Colonic mucosa (tissue), 4 donors: Measurements from ENCODE around the gene HOOK1. TPM values are rescaled to one million over a fixed set of nuclear protein-coding genes. Genes with fewer than 3 reads are reported as not detected.
"Not testable (repeated sequence)": the region's sequence is repeated elsewhere in the genome, so short reads cannot be mapped to it uniquely, and the experiment has no call there.

Experiments
- DNase-seq: peaks from one replicate; pipeline ENCODE4 v3.0.0-alpha.2; 2020
- H3K27ac ChIP-seq: fragments of 200-600 bp; one replicate; pipeline ENCODE4 v1.8.0; 2021
- H3K27me3 ChIP-seq: fragments of 200-600 bp; one replicate; pipeline ENCODE4 v1.8.0; 2021
- H3K36me3 ChIP-seq: fragments of 200-600 bp; one replicate; pipeline ENCODE4 v1.8.0; 2021
- H3K4me1 ChIP-seq: fragments of 200-600 bp; one replicate; pipeline ENCODE4 v1.8.0; 2021; ENCODE audit warnings: mild to moderate bottlenecking
- H3K4me3 ChIP-seq: fragments of 200-600 bp; one replicate; pipeline ENCODE4 v1.8.0; 2021
- H3K9ac ChIP-seq, 2 donors: one replicate each; pipeline ENCODE4 v1.7.0; 2013; ENCODE audit warnings: control low read depth in 2 of 2, low read depth in 2 of 2, low read length in 2 of 2
- H3K9me3 ChIP-seq: fragments of 200-600 bp; one replicate; pipeline ENCODE4 v1.8.0; 2021
- intact Hi-C: fragments of 100-400 bp; cut with DNase I; formaldehyde crosslinking; loops from one replicate; pipeline ENCODE4 v1.14.1; 2022
- total RNA-seq, 2 donors: library from RNA; stranded (reverse); fragmentation: NEBNext Ultra II Directional in 1 of 2; extraction: Animal tissue kit (Norgen Biotek cat#: 25700) in 1 of 2; gene quantifications; one replicate each; pipeline ENCODE4 v1.2.1, GENCODE V29; 2021
- TF ChIP-seq, protein P1 (sequence below): fragments of 200-600 bp; IDR thresholded peaks from one replicate; pipeline ENCODE4 v1.8.0; 2022; ENCODE audit warnings: antibody characterized with exemption, mild to moderate bottlenecking
- donor health status: healthy.
- donor health status: DM: no; HTN: no; CAD: no.
- donor health status: DM: no; HTN: no; CAD: no.

Gene HOOK1
- total RNA-seq, 2 donors from 2014 or later: 42.4 to 47.8 TPM

DNA sequence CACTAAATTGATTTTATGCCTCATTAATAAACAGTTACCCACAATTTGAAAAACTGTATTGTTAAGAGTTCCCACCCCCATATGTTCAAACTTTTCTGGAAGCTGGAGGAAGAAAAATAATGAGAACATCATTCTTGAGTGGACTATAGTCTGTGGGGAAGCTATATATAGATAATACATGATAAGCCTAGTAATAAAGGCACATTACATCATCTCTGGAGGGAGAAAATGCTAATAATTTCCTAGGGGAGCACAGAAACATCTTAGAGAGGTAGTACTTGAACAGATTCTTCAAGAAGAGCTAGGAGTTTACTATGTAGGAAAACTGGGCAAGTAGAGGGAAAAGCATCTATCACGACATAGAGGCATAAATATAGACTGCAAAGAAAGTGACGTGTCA is 92.2 kb downstream of the HOOK1 start:
- H3K27ac ChIP-seq: no peak overlapping the region
- TF ChIP-seq, protein P1, sequence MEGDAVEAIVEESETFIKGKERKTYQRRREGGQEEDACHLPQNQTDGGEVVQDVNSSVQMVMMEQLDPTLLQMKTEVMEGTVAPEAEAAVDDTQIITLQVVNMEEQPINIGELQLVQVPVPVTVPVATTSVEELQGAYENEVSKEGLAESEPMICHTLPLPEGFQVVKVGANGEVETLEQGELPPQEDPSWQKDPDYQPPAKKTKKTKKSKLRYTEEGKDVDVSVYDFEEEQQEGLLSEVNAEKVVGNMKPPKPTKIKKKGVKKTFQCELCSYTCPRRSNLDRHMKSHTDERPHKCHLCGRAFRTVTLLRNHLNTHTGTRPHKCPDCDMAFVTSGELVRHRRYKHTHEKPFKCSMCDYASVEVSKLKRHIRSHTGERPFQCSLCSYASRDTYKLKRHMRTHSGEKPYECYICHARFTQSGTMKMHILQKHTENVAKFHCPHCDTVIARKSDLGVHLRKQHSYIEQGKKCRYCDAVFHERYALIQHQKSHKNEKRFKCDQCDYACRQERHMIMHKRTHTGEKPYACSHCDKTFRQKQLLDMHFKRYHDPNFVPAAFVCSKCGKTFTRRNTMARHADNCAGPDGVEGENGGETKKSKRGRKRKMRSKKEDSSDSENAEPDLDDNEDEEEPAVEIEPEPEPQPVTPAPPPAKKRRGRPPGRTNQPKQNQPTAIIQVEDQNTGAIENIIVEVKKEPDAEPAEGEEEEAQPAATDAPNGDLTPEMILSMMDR: no peak
- no peak overlapping the region for H3K9ac ChIP-seq
- no peaks in the 10 kb centered on the region for H3K4me1 ChIP-seq
- DNase-seq: no peak
- H3K9me3 ChIP-seq: no peaks in the 10 kb centered on the region
- intact Hi-C loops: no loop called here
- no peaks in the 10 kb centered on the region for H3K36me3 ChIP-seq
- H3K4me3 ChIP-seq: no peak overlapping the region
- no peaks in the 10 kb centered on the region for H3K27me3 ChIP-seq

- Histone ChIP-seq H3K27me3 (no peaks in the 10 kb centered on the region), H3K9me3 (no peaks in the 10 kb centered on the region), H3K36me3 (no peaks in the 10 kb centered on the region), H3K4me3 (no peak overlapping the region), H3K4me1 (no peaks in the 10 kb centered on the region), H3K9ac (no peak overlapping the region), H3K27ac (no peak overlapping the region)
- intact Hi-C loops: no loop called here
- no peak for DNase-seq
- TF ChIP-seq, protein P1: no peak
Observed at GRCh38 chr1:59908084-59908483, 93.3 kb downstream of the HOOK1 start.

DNA sequence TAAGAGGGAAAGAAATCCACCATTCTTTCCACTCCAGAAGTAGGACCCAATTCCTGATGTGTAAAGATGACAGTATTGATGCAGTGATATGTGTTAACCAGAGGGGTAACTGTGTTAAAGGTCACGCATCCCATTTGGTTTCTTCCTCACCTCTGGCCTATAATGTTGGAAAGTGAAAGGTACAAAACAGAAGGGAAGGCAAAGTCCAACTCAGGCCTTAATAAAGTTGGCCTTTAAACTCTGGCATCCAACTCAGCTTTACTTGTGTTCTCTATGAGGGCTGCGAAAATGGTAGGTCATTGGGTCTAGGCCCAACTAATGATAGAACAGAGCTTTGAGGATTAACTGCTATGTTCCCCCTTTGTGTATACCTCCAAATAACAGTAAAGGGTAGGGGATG is 93.9 kb downstream of the HOOK1 start:
- no peaks in the 10 kb centered on the region for H3K36me3 ChIP-seq
- TF ChIP-seq, protein P1: no peak

GRCh38 chr1:59914791-59915286 is 100.1 kb downstream of the HOOK1 start:
- H3K9ac ChIP-seq, H3K36me3 ChIP-seq, DNase-seq, intact Hi-C loops, H3K4me1 ChIP-seq, H3K27ac ChIP-seq, H3K27me3 ChIP-seq, H3K9me3 ChIP-seq, H3K4me3 ChIP-seq: not testable (repeated sequence)

More for the DNA sequence above, 93.9 kb downstream of the HOOK1 start:
- H3K4me1 ChIP-seq: no peaks in the 10 kb centered on the region
- no peak for DNase-seq
- intact Hi-C loops: no loop called here
- no peak overlapping the region for H3K27ac ChIP-seq
- H3K27me3 ChIP-seq: no peaks in the 10 kb centered on the region
- no peak overlapping the region for H3K4me3 ChIP-seq
- H3K9ac ChIP-seq: no peak overlapping the region
- H3K9me3 ChIP-seq: no peaks in the 10 kb centered on the region

GRCh38 chr1:59915516-59915915 is 100.8 kb downstream of the HOOK1 start:
- intact Hi-C loops: no loop called here
- no peaks in the 10 kb centered on the region for H3K4me1 ChIP-seq
- H3K27ac ChIP-seq: no peak overlapping the region
- no peaks in the 10 kb centered on the region for H3K36me3 ChIP-seq
- no peak overlapping the region for H3K4me3 ChIP-seq
- no peaks in the 10 kb centered on the region for H3K9me3 ChIP-seq
- H3K27me3 ChIP-seq: no peaks in the 10 kb centered on the region
- no peak for DNase-seq
- H3K9ac ChIP-seq: no peak overlapping the region
- TF ChIP-seq, protein P1: no peak

- no peak overlapping the region for H3K27ac ChIP-seq
- DNase-seq: no peak
- TF ChIP-seq, protein P1: no peak
Observed at GRCh38 chr1:59917026-59917784, 102.5 kb downstream of the HOOK1 start.

More at GRCh38 chr1:59917026-59917784, 102.5 kb downstream of the HOOK1 start:
- Histone ChIP-seq H3K4me3 (no peak overlapping the region), H3K27me3 (no peaks in the 10 kb centered on the region), H3K4me1 (no peaks in the 10 kb centered on the region), H3K9me3 (no peaks in the 10 kb centered on the region), H3K9ac (no peak overlapping the region), H3K36me3 (no peaks in the 10 kb centered on the region)
- intact Hi-C loops: no loop called here
